ENCODE data around the gene TRPV2.

DNA sequence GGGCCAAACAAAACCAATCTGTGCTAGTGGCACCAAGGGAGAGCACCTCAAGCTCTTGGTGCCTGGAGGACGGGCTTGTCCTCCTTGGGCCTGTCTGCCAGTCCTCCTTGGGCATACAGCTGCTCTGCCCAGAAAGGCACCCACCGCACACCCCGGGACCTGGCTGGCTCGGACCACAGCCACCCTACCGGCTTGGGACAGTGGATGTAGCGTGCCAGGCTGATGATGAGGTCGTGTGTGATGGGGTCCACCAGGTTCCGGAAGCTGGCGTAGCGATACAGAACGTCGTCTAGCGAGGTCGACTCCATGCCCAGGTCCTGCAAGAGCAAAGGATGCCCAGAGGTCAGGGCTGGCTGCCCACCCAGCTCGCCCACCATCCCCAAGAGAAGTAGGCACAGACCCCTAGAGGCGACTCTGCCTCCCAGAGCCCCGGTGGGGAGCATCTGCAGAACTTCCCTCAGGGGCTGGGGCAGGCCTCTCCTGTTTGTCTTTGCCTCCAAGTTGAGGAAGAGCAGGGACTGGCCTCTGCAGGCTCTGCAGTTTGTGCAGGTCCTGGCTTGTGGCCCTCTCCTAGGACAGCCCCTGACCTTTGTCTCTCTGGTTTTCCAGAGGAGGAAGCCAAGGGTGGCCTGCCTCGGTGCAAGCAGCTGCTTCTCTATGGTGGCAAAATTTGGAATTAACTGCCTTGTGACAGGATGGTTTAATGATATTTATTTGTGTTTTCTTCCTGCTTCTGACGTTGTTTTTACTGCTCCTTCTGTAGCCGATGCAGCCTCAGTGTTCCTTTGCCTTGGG is 46.9 kb downstream of the TRPV2 start:
- TF ChIP-seq, protein P1, sequence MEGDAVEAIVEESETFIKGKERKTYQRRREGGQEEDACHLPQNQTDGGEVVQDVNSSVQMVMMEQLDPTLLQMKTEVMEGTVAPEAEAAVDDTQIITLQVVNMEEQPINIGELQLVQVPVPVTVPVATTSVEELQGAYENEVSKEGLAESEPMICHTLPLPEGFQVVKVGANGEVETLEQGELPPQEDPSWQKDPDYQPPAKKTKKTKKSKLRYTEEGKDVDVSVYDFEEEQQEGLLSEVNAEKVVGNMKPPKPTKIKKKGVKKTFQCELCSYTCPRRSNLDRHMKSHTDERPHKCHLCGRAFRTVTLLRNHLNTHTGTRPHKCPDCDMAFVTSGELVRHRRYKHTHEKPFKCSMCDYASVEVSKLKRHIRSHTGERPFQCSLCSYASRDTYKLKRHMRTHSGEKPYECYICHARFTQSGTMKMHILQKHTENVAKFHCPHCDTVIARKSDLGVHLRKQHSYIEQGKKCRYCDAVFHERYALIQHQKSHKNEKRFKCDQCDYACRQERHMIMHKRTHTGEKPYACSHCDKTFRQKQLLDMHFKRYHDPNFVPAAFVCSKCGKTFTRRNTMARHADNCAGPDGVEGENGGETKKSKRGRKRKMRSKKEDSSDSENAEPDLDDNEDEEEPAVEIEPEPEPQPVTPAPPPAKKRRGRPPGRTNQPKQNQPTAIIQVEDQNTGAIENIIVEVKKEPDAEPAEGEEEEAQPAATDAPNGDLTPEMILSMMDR (IDR thresholded peaks at IDR 0.05) = no peak
- no peak for TF ChIP-seq POLR2A (IDR thresholded peaks at IDR 0.05)
